GM06990 (cell line): ENCODE data around the gene TAPBPL.
A peak's percentile ranks its signal among the peaks of the same experiment; 100 is the strongest.
"Not testable (repeated sequence)": the region's sequence is repeated elsewhere in the genome, so short reads cannot be mapped to it uniquely, and the experiment has no call there.

Source experiments
- DNase-seq: peaks from one replicate; pipeline ENCODE4 v3.0.0-alpha.2; 2011; ENCODE audit not compliant: insufficient read length; ENCODE audit errors: extremely low read depth
- H3K27me3 ChIP-seq: replicated peaks from 2 replicates; pipeline ENCODE4 v1.6.0; 2011; ENCODE audit warnings: low read length; ENCODE audit not compliant: control insufficient read depth, insufficient read depth
- H3K36me3 ChIP-seq: 2 replicates; pipeline ENCODE4 v1.5.1; 2011; ENCODE audit warnings: low read length; ENCODE audit not compliant: control insufficient read depth, insufficient read depth
- H3K4me3 ChIP-seq: replicated peaks from 2 replicates; pipeline ENCODE4 v1.5.1; 2011; ENCODE audit warnings: low read depth, mild to moderate bottlenecking, control low read depth, low read length
- TF ChIP-seq, protein P1 (sequence below): IDR thresholded peaks from 2 replicates; pipeline ENCODE4 v1.5.1; 2011; ENCODE audit warnings: low read length, control low read depth, mild to moderate bottlenecking, inconsistent platforms; ENCODE audit not compliant: insufficient read depth, poor library complexity, severe bottlenecking

The TAPBPL gene

DNA sequence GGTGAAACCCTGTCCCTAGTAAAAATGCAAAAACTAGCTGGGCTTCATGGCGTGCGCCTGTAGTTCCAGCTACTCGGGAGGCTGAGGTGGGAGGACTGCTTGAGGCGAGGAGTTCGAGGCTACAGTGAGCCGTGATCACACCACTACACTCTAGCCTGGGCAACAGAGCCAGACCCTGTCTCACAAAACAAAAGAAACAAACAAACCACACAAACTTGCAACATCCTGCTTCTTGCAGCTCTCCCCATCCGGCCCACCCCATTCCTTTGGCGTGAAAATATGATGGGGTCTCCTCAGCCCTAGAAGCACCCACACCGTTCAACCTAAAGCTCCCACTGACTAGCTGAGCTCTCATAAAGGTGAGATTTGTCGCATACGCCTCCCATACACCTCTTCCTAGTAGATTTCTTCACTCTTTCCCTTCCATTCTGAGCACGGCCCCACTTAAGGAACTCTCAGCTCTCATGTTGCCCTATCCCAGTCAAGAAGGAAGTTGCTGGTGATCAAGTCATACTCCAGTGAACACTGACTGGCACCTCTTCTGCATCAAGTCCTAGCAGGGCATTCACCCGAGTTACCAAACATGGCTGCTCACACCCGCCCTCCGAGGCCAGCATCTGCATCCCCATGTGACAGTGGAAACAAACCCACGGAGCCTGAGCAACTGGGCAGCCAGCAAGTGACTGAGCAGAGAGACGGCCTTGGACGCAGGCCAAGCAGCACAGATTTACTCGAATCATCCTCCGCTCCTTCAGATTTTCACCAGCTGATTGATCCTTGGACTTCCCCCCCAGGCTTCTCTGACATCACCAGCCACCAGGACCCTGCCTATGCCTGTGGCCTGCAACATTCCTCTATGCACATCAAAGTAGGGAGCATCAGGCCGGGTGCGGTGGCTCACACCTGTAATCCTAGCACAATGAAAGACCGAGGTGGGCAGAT is 26.0 kb upstream of the TAPBPL start:
- H3K27me3 ChIP-seq = no peaks in the 10 kb centered on the region
- TF ChIP-seq, protein P1, sequence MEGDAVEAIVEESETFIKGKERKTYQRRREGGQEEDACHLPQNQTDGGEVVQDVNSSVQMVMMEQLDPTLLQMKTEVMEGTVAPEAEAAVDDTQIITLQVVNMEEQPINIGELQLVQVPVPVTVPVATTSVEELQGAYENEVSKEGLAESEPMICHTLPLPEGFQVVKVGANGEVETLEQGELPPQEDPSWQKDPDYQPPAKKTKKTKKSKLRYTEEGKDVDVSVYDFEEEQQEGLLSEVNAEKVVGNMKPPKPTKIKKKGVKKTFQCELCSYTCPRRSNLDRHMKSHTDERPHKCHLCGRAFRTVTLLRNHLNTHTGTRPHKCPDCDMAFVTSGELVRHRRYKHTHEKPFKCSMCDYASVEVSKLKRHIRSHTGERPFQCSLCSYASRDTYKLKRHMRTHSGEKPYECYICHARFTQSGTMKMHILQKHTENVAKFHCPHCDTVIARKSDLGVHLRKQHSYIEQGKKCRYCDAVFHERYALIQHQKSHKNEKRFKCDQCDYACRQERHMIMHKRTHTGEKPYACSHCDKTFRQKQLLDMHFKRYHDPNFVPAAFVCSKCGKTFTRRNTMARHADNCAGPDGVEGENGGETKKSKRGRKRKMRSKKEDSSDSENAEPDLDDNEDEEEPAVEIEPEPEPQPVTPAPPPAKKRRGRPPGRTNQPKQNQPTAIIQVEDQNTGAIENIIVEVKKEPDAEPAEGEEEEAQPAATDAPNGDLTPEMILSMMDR = no peak
- peak; percentile 65 for DNase-seq
- no peaks in the 10 kb centered on the region for H3K36me3 ChIP-seq
- peak overlapping the region; percentile 0; the same call in 1 of the 2 replicates for H3K4me3 ChIP-seq

DNA sequence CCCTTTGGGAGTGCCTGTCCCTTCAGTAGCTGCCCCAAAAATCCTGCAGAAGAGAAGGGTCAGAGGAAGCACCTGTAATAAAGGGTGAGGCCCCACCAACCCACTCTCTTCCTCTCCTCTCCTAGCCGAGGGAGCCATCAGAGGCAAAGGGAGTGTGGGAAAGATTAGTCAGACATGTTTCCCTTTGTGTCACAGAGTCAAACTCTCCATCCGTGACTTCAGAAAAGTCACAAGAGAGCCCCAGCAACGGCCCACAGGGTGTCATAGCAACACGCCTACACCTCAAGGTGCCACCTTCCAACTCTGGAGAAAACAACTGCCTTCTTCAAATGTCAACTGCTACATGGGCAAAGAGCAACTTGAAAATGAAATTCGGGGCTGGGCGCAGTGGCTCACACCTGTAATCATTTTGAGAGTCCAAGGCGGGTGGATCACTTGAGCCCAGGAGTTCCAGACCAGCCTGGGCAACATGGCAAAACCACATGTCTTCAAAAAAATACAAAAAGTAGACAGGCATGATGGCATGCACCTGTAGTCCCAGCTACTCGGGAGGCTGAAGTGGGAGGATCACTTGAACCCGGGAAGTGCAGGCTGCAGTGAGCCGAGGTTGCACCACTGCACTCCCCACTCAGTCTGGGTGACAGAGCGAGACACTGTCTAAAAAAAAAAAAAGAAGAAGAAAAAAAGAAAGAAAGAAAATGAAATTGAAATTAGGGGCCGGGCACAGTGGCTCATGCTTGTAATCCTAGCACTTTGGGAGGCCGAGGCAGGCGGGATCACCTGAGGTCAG is 24.8 kb upstream of the TAPBPL start:
- Histone ChIP-seq H3K27me3 (no peaks in the 10 kb centered on the region), H3K4me3 (peak overlapping the region; percentile 14; the same call in 1 of the 2 replicates), H3K36me3 (no peaks in the 10 kb centered on the region)
- TF ChIP-seq, protein P1 = no peak
- peak; percentile 81 for DNase-seq

DNA sequence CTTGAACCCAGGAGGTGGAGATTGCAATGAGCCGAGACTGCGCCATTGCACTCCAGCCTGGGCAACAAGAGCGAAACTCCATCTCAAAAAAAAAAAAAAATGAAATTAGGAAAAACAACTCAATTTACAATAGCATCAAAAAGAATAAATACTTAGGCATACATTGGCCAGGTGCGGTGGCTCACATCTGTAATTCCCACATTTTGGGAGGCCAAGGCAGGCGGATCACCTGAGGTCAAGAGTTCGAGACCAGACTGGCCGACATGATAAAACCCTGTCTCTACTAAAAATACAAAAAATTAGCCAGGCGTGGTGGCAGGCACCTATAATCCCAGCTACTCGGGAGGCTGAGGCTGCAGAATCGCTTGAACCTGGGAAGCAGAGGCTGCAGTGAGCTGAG is 24.0 kb upstream of the TAPBPL start:
- not testable (repeated sequence) for DNase-seq
- peak overlapping the region; percentile 33; the same call in 1 of the 2 replicates for H3K4me3 ChIP-seq

DNA sequence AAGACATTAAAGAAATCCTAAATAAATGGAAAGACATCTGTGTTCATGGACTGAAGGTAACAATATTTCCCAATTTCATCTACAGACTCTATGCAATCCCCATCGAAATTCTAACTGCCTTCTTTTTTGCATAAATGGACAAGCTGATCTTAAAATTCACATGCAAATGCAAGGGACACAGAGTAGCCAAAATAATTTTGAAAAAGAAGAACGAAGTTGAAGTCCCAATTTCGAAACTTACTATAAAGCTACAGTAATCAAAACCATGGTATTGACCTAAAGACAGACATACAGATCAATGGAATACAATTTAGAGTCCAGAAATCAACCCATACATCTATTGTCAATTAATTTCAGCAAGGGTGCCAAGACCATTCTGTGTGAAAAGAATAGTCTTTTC is 23.5 kb upstream of the TAPBPL start:
- no peak overlapping the region for H3K4me3 ChIP-seq
- TF ChIP-seq, protein P1 = no peak
- no peaks in the 10 kb centered on the region for H3K27me3 ChIP-seq
- DNase-seq = no peak
- no peaks in the 10 kb centered on the region for H3K36me3 ChIP-seq

More for the DNA sequence above, 24.0 kb upstream of the TAPBPL start:
- not testable (repeated sequence) for H3K27me3 ChIP-seq, H3K36me3 ChIP-seq

DNA sequence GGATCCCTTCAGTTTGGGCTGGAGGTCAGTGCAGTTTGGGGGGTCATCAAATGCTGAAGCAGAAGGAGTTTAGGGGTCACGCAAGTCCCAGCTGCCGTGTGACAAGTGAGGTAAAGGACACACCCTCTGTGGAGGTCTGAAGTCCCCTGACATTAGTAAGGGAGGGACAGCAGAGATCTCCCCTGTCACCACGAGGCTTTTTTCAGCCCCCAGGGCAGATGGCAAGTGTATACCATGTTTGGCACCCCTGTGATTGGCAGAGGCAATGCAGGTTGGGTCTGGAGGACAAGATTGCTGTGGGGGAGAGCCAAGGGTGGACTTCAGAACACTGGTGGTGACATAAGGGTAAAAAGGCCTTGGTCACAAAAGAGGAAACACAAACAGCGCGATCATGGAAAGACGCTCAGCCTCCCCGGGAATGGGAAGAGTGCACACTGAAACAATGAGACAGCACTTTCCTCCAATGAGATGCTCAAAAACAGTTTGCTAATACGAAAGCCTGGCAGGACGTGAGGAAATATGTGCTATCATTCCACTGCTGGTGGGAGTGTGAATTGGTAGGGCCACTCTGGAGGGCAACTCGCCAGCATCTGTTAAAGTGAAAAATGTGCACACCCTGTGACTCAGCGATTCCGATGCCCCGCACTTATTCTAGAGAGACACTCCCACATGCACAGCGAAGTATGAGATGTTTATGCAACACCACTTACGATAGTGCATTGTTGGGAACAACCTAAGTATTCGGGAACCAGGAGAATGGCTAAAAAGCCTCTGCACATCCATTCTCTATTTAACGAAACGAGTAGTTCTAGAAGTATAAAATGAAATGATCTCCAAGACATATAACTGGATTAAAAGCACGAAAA is 21.5 kb upstream of the TAPBPL start:
- DNase-seq = no peak
- TF ChIP-seq, protein P1 = no peak
- no peaks in the 10 kb centered on the region for H3K36me3 ChIP-seq
- no peak overlapping the region for H3K4me3 ChIP-seq
- no peaks in the 10 kb centered on the region for H3K27me3 ChIP-seq
